K562 (cell line): ENCODE data around the gene NR1D2. TPM values are rescaled to one million over a fixed set of nuclear protein-coding genes. Genes with fewer than 3 reads are reported as not detected.

Source experiments
- ATAC-seq: fragments of 200-7000 bp; cut with Tn5 transposase; 3 replicates; pipeline ENCODE4 v1.9.1; 2020; ENCODE audit warnings: moderate library complexity
- BruUV-seq: library from RNA; stranded (reverse); fragments of 400-500 nt; replicated peaks from 2 replicates; lab custom pipeline; 2021; lab: Mats Ljungman, UMichigan
- CTCF ChIA-PET: fragments of 300-600 bp; formaldehyde crosslinking; extraction: SDS; loops from one replicate; lab custom pipeline; 2021; ENCODE audit warnings: low intra/inter-chr PET ratio; lab: Yijun Ruan, JAX
- POLR2A ChIA-PET: fragments of 300-600, 350-650 bp; sonication (Branson Sonifier 250); formaldehyde crosslinking; extraction: SDS; loops from one replicate; lab custom pipeline; 2021; ENCODE audit warnings: antibody characterized with exemption, inconsistent platforms; lab: Yijun Ruan, JAX
- DNase-seq, 4 experiments: peaks; one replicate each; pipeline versions ENCODE4 v3.0.0 to v3.0.0-alpha.2; 2011 to 2018; ENCODE audit warnings: low spot score in 3 of 4, mixed read lengths in 3 of 4; ENCODE audit errors: extremely low read depth in 1 of 4
- FAIRE-seq: peaks from 2 replicates; lab custom pipeline; 2011; peaks lifted over from hg19 to GRCh38; lab: Jason Lieb, UNC
- H2AFZ ChIP-seq: 2 replicates; pipeline ENCODE4 v1.6.0; 2011; ENCODE audit warnings: low read depth, low read length, control low read depth, inconsistent platforms
- H3K27ac ChIP-seq: fragments of 200-600 bp; 3 replicates; pipeline ENCODE4 v1.8.0; 2011; ENCODE audit warnings: low read depth, mild to moderate bottlenecking, control low read depth, inconsistent platforms, low read length, moderate library complexity, mixed read lengths; ENCODE audit errors: extremely low read depth
- H3K27me3 ChIP-seq, 2 experiments: fragments of 300-600 bp in 1 of 2; 2 replicates in 1 of 2; 3 replicates in 1 of 2; pipeline versions ENCODE4 v1.6.0 to v1.8.0; 2011; ENCODE audit warnings: inconsistent platforms in 2 of 2, low read length in 2 of 2, mild to moderate bottlenecking in 1 of 2, mixed read lengths in 1 of 2, moderate library complexity in 1 of 2; ENCODE audit not compliant: control insufficient read depth in 2 of 2, insufficient read depth in 2 of 2
- H3K36me3 ChIP-seq: fragments of 300-600 bp; 3 replicates; pipeline ENCODE4 v1.8.0; 2011; ENCODE audit warnings: mild to moderate bottlenecking, low read length, inconsistent platforms; ENCODE audit not compliant: control insufficient read depth, insufficient read depth
- H3K4me1 ChIP-seq, 2 experiments: fragments of 200-600 bp in 1 of 2; replicated peaks in 1 of 2; 2 replicates in 1 of 2; 3 replicates in 1 of 2; pipeline versions ENCODE4 v1.5.1 to v1.8.0; 2011; ENCODE audit warnings: inconsistent platforms in 2 of 2, low read length in 2 of 2, mild to moderate bottlenecking in 1 of 2, mixed read lengths in 1 of 2, moderate library complexity in 1 of 2; ENCODE audit not compliant: control insufficient read depth in 2 of 2, insufficient read depth in 2 of 2
- H3K4me2 ChIP-seq: 2 replicates; pipeline ENCODE4 v1.6.1; 2011; ENCODE audit warnings: low read length, control low read depth, inconsistent platforms, mixed read lengths; ENCODE audit not compliant: insufficient read depth
- H3K4me3 ChIP-seq: fragments of 200-600 bp; sonication (generic), shearing (Covaris generic); 2 replicates; pipeline ENCODE4 v1.5.1; 2016; ENCODE audit warnings: control low read depth, inconsistent platforms
- H3K79me2 ChIP-seq: fragments of 200-600 bp; 3 replicates; pipeline ENCODE4 v1.8.0; 2011; ENCODE audit warnings: low read length, inconsistent platforms; ENCODE audit not compliant: control insufficient read depth, insufficient read depth
- H3K9ac ChIP-seq, 2 experiments: 2 replicates each; pipeline versions ENCODE4 v1.6.0 to v1.6.1; 2011; ENCODE audit warnings: low read depth in 2 of 2, low read length in 2 of 2, control low read depth in 1 of 2, inconsistent platforms in 1 of 2, mild to moderate bottlenecking in 1 of 2, mixed read lengths in 1 of 2; ENCODE audit not compliant: insufficient read depth in 1 of 2
- H3K9me1 ChIP-seq: one replicate; pipeline ENCODE4 v1.6.0; 2011; ENCODE audit warnings: inconsistent platforms, mild to moderate bottlenecking, low read length, moderate library complexity; ENCODE audit not compliant: control insufficient read depth, insufficient read depth
- H3K9me3 ChIP-seq: replicated peaks from 2 replicates; pipeline ENCODE4 v1.5.1; 2011; ENCODE audit warnings: low read depth, low read length, inconsistent platforms; ENCODE audit not compliant: control insufficient read depth, insufficient read depth
- H4K20me1 ChIP-seq: replicated peaks from 2 replicates; pipeline ENCODE4 v1.6.1; 2011; ENCODE audit warnings: low read length, inconsistent platforms, mixed read lengths; ENCODE audit not compliant: control insufficient read depth, insufficient read depth
- BCOR ChIP-seq: fragments of 450-650 bp; IDR thresholded peaks from 2 replicates; pipeline ENCODE4 v1.6.1; 2016
- CBFA2T2 ChIP-seq: fragments of 450-650 bp; conservative IDR thresholded peaks from 2 replicates; pipeline ENCODE4 v1.6.1; 2017; ENCODE audit warnings: mild to moderate bottlenecking
- CBFA2T3 ChIP-seq: fragments of 450-650 bp; IDR thresholded peaks from 2 replicates; pipeline ENCODE4 v1.6.1; 2017
- DPF2 ChIP-seq: fragments of 450-650 bp; IDR thresholded peaks from 2 replicates; pipeline ENCODE4 v1.6.1; 2016
- HMBOX1 ChIP-seq: sonication (generic); IDR thresholded peaks from 2 replicates; pipeline ENCODE4 v1.6.1; 2016
- MEF2D ChIP-seq: conservative IDR thresholded peaks from 2 replicates; pipeline ENCODE4 v1.6.1; 2016; ENCODE audit warnings: low read depth, missing genetic modification characterization, missing compliant biosample characterization
- PML ChIP-seq: IDR thresholded peaks from 2 replicates; pipeline ENCODE4 v1.6.1; 2012; ENCODE audit warnings: low read length, inconsistent platforms
- SMARCA4 ChIP-seq: fragments of 450-650 bp; IDR thresholded peaks from 2 replicates; pipeline ENCODE4 v1.6.1; 2016
- SOX6 ChIP-seq: fragments of 450-650 bp; IDR thresholded peaks from 2 replicates; pipeline ENCODE4 v1.6.1; 2014; ENCODE audit warnings: mild to moderate bottlenecking
- STAT5A ChIP-seq: IDR thresholded peaks from 2 replicates; pipeline ENCODE4 v1.6.1; 2012; ENCODE audit warnings: low read length, inconsistent platforms, borderline replicate concordance
- TAL1 ChIP-seq: fragments of 450-650 bp; IDR thresholded peaks from 2 replicates; pipeline ENCODE4 v1.6.1; 2016; ENCODE audit warnings: mild to moderate bottlenecking
- TEAD4 ChIP-seq, 2 experiments: sonication (generic) in 1 of 2; formaldehyde crosslinking in 1 of 2; IDR thresholded peaks; 2 replicates each; pipeline versions ENCODE4 v1.6.1 to v1.8.0; 2012 to 2022; ENCODE audit warnings: borderline replicate concordance in 1 of 2, inconsistent platforms in 1 of 2, low read length in 1 of 2, mild to moderate bottlenecking in 1 of 2, missing genetic modification reagents in 1 of 2
- ZKSCAN1 ChIP-seq: fragments of 150-350 bp; IDR thresholded peaks from 2 replicates; pipeline ENCODE4 v1.6.1; 2016; ENCODE audit warnings: low read depth, low read length
- ZKSCAN8 ChIP-seq: fragments of 200-800 bp; sonication (Bioruptor generic); IDR thresholded peaks from 2 replicates; pipeline ENCODE4 v1.6.1; 2016; ENCODE audit warnings: missing genetic modification characterization, missing compliant biosample characterization
- ZNF184 ChIP-seq: sonication (generic); formaldehyde crosslinking; IDR thresholded peaks from 2 replicates; pipeline ENCODE4 v1.5.0; 2020; ENCODE audit warnings: missing genetic modification reagents
- WGBS: fragments of 100-300 bp; shearing (Covaris generic); methylation state at CpG from one replicate; pipeline ENCODE4 v1.1.6; 2016; ENCODE audit warnings: low coverage, mixed read lengths; ENCODE audit not compliant: insufficient coverage; ENCODE audit errors: missing lambda C conversion rate; 5-methylcytosine and 5-hydroxymethylcytosine counted together
- in situ Hi-C: fragments of 300-500 bp; cut with MboI; formaldehyde crosslinking; loops from 4 replicates; pipeline ENCODE4 v1.15.0; 2018; ENCODE audit warnings: inconsistent platforms, mixed read lengths
- intact Hi-C: fragments of 100-400 bp; cut with micrococcal nuclease; formaldehyde crosslinking; loops from 2 replicates; pipeline ENCODE4 v1.14.2; 2022
- polyA plus RNA-seq, 8 experiments: library from polyadenylated mRNA; depleted of rRNA in 4 of 8; stranded (reverse) in 5 of 8; unstranded in 3 of 8; fragments of >200 nt; fragmentation: Nextera tagmentation in 2 of 8; fragmentation: Illumina TruSeq in 1 of 8; extraction: Ambion mirVana in 2 of 8; extraction: Trizol in 1 of 8; gene quantifications; 2 replicates each; pipeline versions ENCODE4 v1.2.1 to v1.2.3, GENCODE V29; 2011 to 2014; ENCODE audit warnings: inconsistent platforms in 1 of 8, missing spikeins in 1 of 8
- total RNA-seq, 7 experiments: library from RNA; depleted of rRNA in 6 of 7; stranded (reverse); fragments of >200 nt in 6 of 7; fragmentation: Illumina TruSeq in 2 of 7; extraction: Trizol in 2 of 7; gene quantifications; 2 replicates each; pipeline versions ENCODE4 v1.2.1 to v1.2.3, GENCODE V29; 2011 to 2021; ENCODE audit warnings: low replicate concordance in 1 of 7
- TF ChIP-seq, protein P1 (sequence below), 2 experiments: fragments of 450-650 bp; IDR thresholded peaks; 2 replicates each; pipeline ENCODE4 v1.6.1; 2016; ENCODE audit warnings: mild to moderate bottlenecking in 2 of 2, borderline replicate concordance in 1 of 2, low read depth in 1 of 2, moderate library complexity in 1 of 2

NR1D2 gene
- total and polyA plus RNA-seq, 9 of the 15 experiments (the other 6 are each of a cell fraction or from before 2014, with no cell fraction given) = 1.2 to 5.5 (median 2.9) TPM

GRCh38 chr3:23923786-23924185 is 21.3 kb upstream of the NR1D2 start:
- ChIA-PET CTCF (no interaction called here), POLR2A (interaction anchor here (0.6 to 1.3 kb wide), 5 partner anchors 8 to 34 kb away, joined by 3 to 5 read pairs (median 3); no protein-coding TSS in a partner anchor)
- H3K79me2 ChIP-seq = peaks cover 16% of the 10 kb centered on the region
- H4K20me1 ChIP-seq = peaks cover 7% of the 10 kb centered on the region; the same call in 1 of the 2 replicates
- FAIRE-seq (peak; percentile 37), DNase-seq (peak in 2 of 4 experiments; percentile 54 to 58), ATAC-seq (peak; percentile 36)
- H3K4me1 ChIP-seq = peaks cover 3 to 21% of the 10 kb centered on the region in 2 experiments; a peak in 4 of 5 replicates
- no peak overlapping the region for H3K4me3 ChIP-seq
- no peaks in the 10 kb centered on the region for H3K27me3 ChIP-seq
- peak overlapping the region; percentile 41; the same call in 1 of the 3 replicates for H3K27ac ChIP-seq
- H3K36me3 ChIP-seq = peaks cover 27% of the 10 kb centered on the region
- no peak overlapping the region for H3K9ac ChIP-seq
- 5% methylated on average over 2 of the region's 2 CpGs for WGBS
- intact Hi-C loops = no loop called here
- H3K9me3 ChIP-seq = no peaks in the 10 kb centered on the region
- peak overlapping the region; percentile 12; the same call in 1 of the 2 replicates for H2AFZ ChIP-seq
- H3K9me1 ChIP-seq = no peaks in the 10 kb centered on the region
- no peak overlapping the region for H3K4me2 ChIP-seq
- BruUV-seq = no TSS peak
- in situ Hi-C loops = no loop called here
- no peak for TF ChIP-seq ZKSCAN1
- TF ChIP-seq ZNF184 (CRISPR knock-in tag) = no peak
- TF ChIP-seq, protein P1, sequence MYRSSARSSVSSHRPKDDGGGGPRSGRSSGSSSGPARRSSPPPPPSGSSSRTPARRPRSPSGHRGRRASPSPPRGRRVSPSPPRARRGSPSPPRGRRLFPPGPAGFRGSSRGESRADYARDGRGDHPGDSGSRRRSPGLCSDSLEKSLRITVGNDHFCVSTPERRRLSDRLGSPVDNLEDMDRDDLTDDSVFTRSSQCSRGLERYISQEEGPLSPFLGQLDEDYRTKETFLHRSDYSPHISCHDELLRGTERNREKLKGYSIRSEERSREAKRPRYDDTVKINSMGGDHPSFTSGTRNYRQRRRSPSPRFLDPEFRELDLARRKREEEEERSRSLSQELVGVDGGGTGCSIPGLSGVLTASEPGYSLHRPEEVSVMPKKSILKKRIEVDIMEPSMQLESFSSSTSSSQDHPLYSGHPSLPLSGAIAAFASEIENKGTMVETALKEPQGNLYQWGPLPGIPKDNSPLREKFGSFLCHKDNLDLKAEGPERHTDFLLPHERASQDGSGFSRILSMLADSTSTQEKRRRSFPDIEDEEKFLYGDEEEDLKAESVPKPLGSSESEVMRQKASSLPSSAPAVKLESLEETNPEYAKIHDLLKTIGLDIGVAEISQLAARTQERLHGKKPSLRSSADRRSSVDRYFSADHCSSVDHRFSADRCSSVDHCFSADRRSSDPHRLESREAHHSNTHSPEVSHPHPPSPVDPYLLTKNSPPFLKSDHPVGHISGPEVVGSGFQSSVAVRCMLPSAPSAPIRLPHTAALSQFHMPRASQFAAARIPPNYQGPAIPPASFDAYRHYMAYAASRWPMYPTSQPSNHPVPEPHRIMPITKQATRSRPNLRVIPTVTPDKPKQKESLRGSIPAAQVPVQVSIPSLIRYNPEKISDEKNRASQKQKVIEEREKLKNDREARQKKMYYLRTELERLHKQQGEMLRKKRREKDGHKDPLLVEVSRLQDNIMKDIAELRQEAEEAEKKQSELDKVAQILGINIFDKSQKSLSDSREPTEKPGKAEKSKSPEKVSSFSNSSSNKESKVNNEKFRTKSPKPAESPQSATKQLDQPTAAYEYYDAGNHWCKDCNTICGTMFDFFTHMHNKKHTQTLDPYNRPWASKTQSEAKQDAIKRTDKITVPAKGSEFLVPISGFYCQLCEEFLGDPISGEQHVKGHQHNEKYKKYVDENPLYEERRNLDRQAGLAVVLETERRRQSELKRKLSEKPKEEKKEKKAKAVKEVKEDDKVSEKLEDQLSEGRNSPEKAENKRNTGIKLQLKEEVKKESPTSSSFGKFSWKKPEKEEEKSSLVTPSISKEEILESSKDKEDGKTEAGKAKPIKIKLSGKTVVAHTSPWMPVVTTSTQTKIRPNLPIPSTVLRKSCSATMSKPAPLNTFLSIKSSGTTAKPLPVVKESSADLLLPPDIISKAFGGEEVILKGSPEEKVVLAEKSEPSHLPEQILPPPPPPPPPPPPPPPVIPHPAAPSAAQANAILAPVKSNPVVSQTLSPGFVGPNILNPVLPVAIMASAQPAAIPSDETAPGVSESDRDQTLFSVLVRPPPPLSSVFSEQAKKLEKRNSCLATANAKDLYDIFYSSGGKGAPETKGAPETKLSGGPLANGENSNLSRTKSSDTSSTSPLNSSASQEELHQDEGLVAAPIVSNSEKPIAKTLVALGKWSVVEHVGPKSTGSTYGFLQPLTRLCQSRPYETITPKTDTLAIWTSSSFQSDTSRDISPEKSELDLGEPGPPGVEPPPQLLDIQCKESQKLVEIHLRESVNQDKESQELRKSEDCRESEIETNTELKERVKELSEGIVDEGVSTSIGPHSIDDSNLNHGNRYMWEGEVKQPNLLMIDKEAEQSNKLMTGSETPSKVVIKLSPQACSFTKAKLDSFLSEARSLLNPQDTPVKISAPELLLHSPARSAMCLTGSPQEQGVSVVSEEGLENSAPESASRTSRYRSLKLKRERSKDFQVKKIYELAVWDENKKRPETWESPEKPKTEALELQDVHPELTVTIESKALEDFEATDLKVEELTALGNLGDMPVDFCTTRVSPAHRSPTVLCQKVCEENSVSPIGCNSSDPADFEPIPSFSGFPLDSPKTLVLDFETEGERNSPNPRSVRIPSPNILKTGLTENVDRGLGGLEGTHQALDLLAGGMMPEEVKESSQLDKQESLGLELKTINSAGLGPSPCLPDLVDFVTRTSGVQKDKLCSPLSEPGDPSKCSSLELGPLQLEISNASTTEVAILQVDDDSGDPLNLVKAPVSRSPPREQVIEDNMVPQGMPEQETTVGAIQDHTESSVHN (IDR thresholded peaks at IDR 0.05; ENCODE audit: borderline replicate concordance in 1 of 2, low read depth in 1 of 2) = no peak
- peak; percentile 79; the same call in 1 of the 2 replicates for TF ChIP-seq TEAD4 (IDR thresholded peaks at IDR 0.05; ENCODE audit: low read length)
- TF ChIP-seq TEAD4 (CRISPR knock-in tag; IDR thresholded peaks at IDR 0.05; ENCODE audit: borderline replicate concordance) = no peak
- TF ChIP-seq STAT5A = peak; percentile 64
- TF ChIP-seq CBFA2T2 = peak; percentile 45; the same call in 1 of the 2 replicates
- TF ChIP-seq ZKSCAN8 (CRISPR knock-in tag) = no peak
- TF ChIP-seq BCOR = no peak
- TF ChIP-seq SMARCA4 = 0 out of 2 replicates have a peak, but pooled peaks have one; percentile 43
- peak; percentile 40; the same call in 1 of the 2 replicates for TF ChIP-seq DPF2
- peak; percentile 37; the same call in 1 of the 2 replicates for TF ChIP-seq TAL1
- peak; percentile 65; the same call in 1 of the 2 replicates for TF ChIP-seq SOX6
- peak; percentile 71 for TF ChIP-seq CBFA2T3
- 0 out of 2 replicates have a peak, but pooled peaks have one; percentile 21 for TF ChIP-seq MEF2D (tag)
- TF ChIP-seq PML = 0 out of 2 replicates have a peak, but pooled peaks have one; percentile 26
- 0 out of 2 replicates have a peak, but pooled peaks have one; percentile 40 for TF ChIP-seq HMBOX1
